MM.1S (cell line): ENCODE data around the gene PRDM1.

Experiments
- DNase-seq: peaks from one replicate; pipeline ENCODE4 v3.0.0-alpha.2; 2015
- H2AFZ ChIP-seq: fragments of 300-600 bp; sonication (generic); 2 replicates; pipeline ENCODE4 v1.6.0; 2016; ENCODE audit warnings: antibody characterized with exemption, low read length
- H3F3A ChIP-seq: fragments of 300-600 bp; sonication (generic); 2 replicates; pipeline ENCODE4 v1.6.1; 2016; ENCODE audit warnings: mild to moderate bottlenecking, antibody characterized with exemption, low read length, moderate library complexity, mixed read lengths; ENCODE audit not compliant: insufficient read depth
- H3K27ac ChIP-seq: fragments of 300-600 bp; sonication (generic); 2 replicates; pipeline ENCODE4 v1.5.1; 2016; ENCODE audit warnings: mild to moderate bottlenecking, low read length
- H3K27me3 ChIP-seq: fragments of 300-600 bp; sonication (generic); replicated peaks from 2 replicates; pipeline ENCODE4 v1.6.0; 2016; ENCODE audit warnings: low read length; ENCODE audit not compliant: insufficient read depth
- H3K36me3 ChIP-seq: fragments of 300-600 bp; sonication (generic); replicated peaks from 2 replicates; pipeline ENCODE4 v1.6.1; 2016; ENCODE audit warnings: mild to moderate bottlenecking, low read length, mixed read lengths; ENCODE audit not compliant: insufficient read depth
- H3K4me1 ChIP-seq: fragments of 300-600 bp; sonication (generic); 2 replicates; pipeline ENCODE4 v1.6.1; 2016; ENCODE audit warnings: low read length, mixed read lengths
- H3K4me2 ChIP-seq: fragments of 300-600 bp; sonication (generic); 2 replicates; pipeline ENCODE4 v1.6.0; 2016; ENCODE audit warnings: low read depth, low read length
- H3K4me3 ChIP-seq: fragments of 300-600 bp; sonication (generic); 2 replicates; pipeline ENCODE4 v1.5.1; 2016; ENCODE audit warnings: low read length, mixed read lengths
- H3K79me2 ChIP-seq: fragments of 300-600 bp; sonication (generic); 2 replicates; pipeline ENCODE4 v1.6.1; 2016; ENCODE audit warnings: mixed run types, low read length, mixed read lengths
- H3K9ac ChIP-seq: fragments of 300-600 bp; sonication (generic); 2 replicates; pipeline ENCODE4 v1.6.1; 2016; ENCODE audit warnings: low read length, mixed read lengths
- H3K9me2 ChIP-seq: fragments of 300-600 bp; sonication (generic); replicated peaks from 2 replicates; pipeline ENCODE4 v1.6.1; 2016; ENCODE audit warnings: mild to moderate bottlenecking, low read length, mixed read lengths; ENCODE audit not compliant: insufficient read depth
- H3K9me3 ChIP-seq: fragments of 300-600 bp; sonication (generic); replicated peaks from 2 replicates; pipeline ENCODE4 v1.6.1; 2016; ENCODE audit warnings: mild to moderate bottlenecking, low read length, mixed read lengths; ENCODE audit not compliant: insufficient read depth
- H4K20me1 ChIP-seq: fragments of 300-600 bp; sonication (generic); 2 replicates; pipeline ENCODE4 v1.6.1; 2016; ENCODE audit warnings: mild to moderate bottlenecking, low read length, moderate library complexity, mixed read lengths; ENCODE audit not compliant: insufficient read depth
- EZH2 ChIP-seq: fragments of 300-600 bp; sonication (generic); optimal IDR thresholded peaks from 2 replicates; pipeline ENCODE3; 2017; ENCODE audit warnings: low read depth, mild to moderate bottlenecking, antibody characterized with exemption, low read length, mixed read lengths
- EZH2phosphoT487 ChIP-seq: fragments of 300-600 bp; sonication (generic); IDR thresholded peaks from 2 replicates; pipeline ENCODE4 v1.6.1; 2018; ENCODE audit warnings: antibody characterized with exemption, low read length
- TF ChIP-seq, protein P1 (sequence below): fragments of 300-600 bp; sonication (generic); IDR thresholded peaks from 2 replicates; pipeline ENCODE4 v1.5.1; 2016; ENCODE audit warnings: antibody characterized with exemption, low read length, mixed read lengths

Gene PRDM1

DNA sequence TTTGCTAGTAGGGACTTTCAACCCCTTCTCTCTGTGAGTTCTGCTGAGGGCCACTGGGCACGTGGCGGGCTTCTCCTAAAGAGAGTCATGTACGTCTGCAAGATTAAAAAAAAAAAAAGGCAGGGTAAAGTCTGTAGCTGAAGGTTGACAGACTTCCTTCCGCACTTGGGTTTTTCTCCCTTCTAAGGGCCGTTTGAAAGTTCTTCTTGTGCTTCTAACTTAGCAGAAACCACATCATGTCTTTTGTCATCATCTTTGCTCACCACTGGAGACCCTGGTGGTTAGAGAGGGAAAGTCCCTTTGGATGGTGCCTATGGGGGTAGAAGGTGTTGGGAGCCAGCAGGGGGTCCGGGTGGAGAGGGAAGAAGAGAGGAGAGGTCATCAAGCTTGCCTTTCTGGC is 31.4 kb downstream of the PRDM1 start:
- Histone ChIP-seq H3K27ac (no peak overlapping the region), H3K9me2 (no peaks in the 10 kb centered on the region), H4K20me1 (no peaks in the 10 kb centered on the region), H3K4me3 (no peak overlapping the region), H3K4me2 (no peak overlapping the region), H3K27me3 (no peaks in the 10 kb centered on the region), H3F3A (peaks cover 3% of the 10 kb centered on the region; the same call in 1 of the 2 replicates), H3K9ac (no peak overlapping the region), H2AFZ (no peak overlapping the region), H3K9me3 (no peaks in the 10 kb centered on the region), H3K4me1 (peaks cover 15% of the 10 kb centered on the region), H3K36me3 (no peaks in the 10 kb centered on the region), H3K79me2 (no peaks in the 10 kb centered on the region)
- TF ChIP-seq, protein P1, sequence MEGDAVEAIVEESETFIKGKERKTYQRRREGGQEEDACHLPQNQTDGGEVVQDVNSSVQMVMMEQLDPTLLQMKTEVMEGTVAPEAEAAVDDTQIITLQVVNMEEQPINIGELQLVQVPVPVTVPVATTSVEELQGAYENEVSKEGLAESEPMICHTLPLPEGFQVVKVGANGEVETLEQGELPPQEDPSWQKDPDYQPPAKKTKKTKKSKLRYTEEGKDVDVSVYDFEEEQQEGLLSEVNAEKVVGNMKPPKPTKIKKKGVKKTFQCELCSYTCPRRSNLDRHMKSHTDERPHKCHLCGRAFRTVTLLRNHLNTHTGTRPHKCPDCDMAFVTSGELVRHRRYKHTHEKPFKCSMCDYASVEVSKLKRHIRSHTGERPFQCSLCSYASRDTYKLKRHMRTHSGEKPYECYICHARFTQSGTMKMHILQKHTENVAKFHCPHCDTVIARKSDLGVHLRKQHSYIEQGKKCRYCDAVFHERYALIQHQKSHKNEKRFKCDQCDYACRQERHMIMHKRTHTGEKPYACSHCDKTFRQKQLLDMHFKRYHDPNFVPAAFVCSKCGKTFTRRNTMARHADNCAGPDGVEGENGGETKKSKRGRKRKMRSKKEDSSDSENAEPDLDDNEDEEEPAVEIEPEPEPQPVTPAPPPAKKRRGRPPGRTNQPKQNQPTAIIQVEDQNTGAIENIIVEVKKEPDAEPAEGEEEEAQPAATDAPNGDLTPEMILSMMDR, result no peak
- TF ChIP-seq EZH2phosphoT487, result no peak
- no peak for TF ChIP-seq EZH2
- DNase-seq, result no peak

DNA sequence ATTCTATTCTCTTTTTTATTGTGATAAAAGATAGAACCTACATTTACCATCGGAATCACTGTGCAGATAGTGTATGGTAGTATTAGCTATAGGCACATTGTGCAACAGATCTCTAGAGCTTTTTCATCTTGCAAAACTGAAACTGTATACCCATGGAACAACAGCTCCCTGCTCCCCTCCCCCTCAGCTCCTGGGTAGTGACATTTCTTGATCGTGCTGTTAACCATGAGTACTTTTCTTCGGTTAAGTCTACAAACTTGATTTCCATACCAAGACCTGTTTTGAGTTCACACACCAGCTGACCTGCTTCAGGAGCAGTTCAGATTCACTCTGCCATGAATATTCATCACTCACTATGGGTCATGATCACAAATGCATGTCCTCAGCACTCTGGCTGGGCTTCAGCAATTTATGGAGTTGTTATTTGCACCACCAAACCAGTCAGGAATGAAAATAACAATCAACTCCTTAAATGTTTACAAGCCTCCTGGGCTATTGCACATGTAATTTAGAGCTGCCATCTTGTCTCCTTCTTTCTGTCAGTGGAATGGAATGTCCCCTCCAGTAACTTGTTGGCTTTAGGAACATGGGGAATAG is 32.8 kb downstream of the PRDM1 start:
- Histone ChIP-seq H3K36me3 (no peaks in the 10 kb centered on the region), H3K27ac (no peak overlapping the region), H3K4me2 (no peak overlapping the region), H3F3A (no peaks in the 10 kb centered on the region), H4K20me1 (no peaks in the 10 kb centered on the region), H3K4me3 (no peak overlapping the region), H3K27me3 (no peaks in the 10 kb centered on the region), H3K9me2 (no peaks in the 10 kb centered on the region), H3K79me2 (no peaks in the 10 kb centered on the region), H3K4me1 (peaks cover 15% of the 10 kb centered on the region), H2AFZ (no peak overlapping the region), H3K9me3 (no peaks in the 10 kb centered on the region), H3K9ac (no peak overlapping the region)
- TF ChIP-seq EZH2, result no peak
- TF ChIP-seq EZH2phosphoT487, result no peak
- TF ChIP-seq, protein P1, result no peak
- DNase-seq, result no peak

DNA sequence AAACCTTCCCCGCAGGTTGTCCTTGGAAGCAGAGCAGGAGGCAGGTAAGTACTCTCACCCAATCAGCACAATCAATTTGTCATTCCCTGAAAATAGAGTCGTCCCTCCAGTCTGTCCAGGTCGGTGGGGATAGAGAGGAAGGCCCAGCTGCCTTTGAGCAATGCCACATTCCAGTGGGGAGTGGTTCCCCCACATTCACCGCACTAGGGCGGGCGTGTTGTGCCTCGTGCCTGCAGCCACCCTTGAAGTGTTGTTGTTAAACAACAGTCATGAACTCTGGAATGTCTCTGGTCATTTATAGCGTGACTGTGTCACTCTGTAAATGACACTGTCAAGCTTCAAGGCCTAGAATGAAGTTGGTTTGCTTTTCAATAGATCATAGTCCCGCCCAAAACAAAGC is 33.4 kb downstream of the PRDM1 start:
- Histone ChIP-seq H3K27ac (no peak overlapping the region), H3F3A (no peaks in the 10 kb centered on the region), H3K4me3 (no peak overlapping the region), H3K9me2 (no peaks in the 10 kb centered on the region), H3K79me2 (no peaks in the 10 kb centered on the region), H3K9ac (no peak overlapping the region), H3K27me3 (no peaks in the 10 kb centered on the region), H3K4me2 (no peak overlapping the region), H4K20me1 (no peaks in the 10 kb centered on the region), H3K9me3 (no peaks in the 10 kb centered on the region), H3K4me1 (peaks cover 15% of the 10 kb centered on the region), H2AFZ (no peak overlapping the region), H3K36me3 (no peaks in the 10 kb centered on the region)
- no peak for DNase-seq
- TF ChIP-seq EZH2phosphoT487, result no peak
- TF ChIP-seq, protein P1, result no peak
- TF ChIP-seq EZH2, result no peak
